MM.1S (cell line): Measurements from ENCODE around the gene UNC5C.

Experiments used
- DNase-seq: peaks from one replicate; pipeline ENCODE4 v3.0.0-alpha.2; 2015
- H2AFZ ChIP-seq: fragments of 300-600 bp; sonication (generic); 2 replicates; pipeline ENCODE4 v1.6.0; 2016; ENCODE audit warnings: antibody characterized with exemption, low read length
- H3F3A ChIP-seq: fragments of 300-600 bp; sonication (generic); 2 replicates; pipeline ENCODE4 v1.6.1; 2016; ENCODE audit warnings: mild to moderate bottlenecking, antibody characterized with exemption, low read length, moderate library complexity, mixed read lengths; ENCODE audit not compliant: insufficient read depth
- H3K27ac ChIP-seq: fragments of 300-600 bp; sonication (generic); 2 replicates; pipeline ENCODE4 v1.5.1; 2016; ENCODE audit warnings: mild to moderate bottlenecking, low read length
- H3K27me3 ChIP-seq: fragments of 300-600 bp; sonication (generic); replicated peaks from 2 replicates; pipeline ENCODE4 v1.6.0; 2016; ENCODE audit warnings: low read length; ENCODE audit not compliant: insufficient read depth
- H3K36me3 ChIP-seq: fragments of 300-600 bp; sonication (generic); replicated peaks from 2 replicates; pipeline ENCODE4 v1.6.1; 2016; ENCODE audit warnings: mild to moderate bottlenecking, low read length, mixed read lengths; ENCODE audit not compliant: insufficient read depth
- H3K4me1 ChIP-seq: fragments of 300-600 bp; sonication (generic); 2 replicates; pipeline ENCODE4 v1.6.1; 2016; ENCODE audit warnings: low read length, mixed read lengths
- H3K4me2 ChIP-seq: fragments of 300-600 bp; sonication (generic); 2 replicates; pipeline ENCODE4 v1.6.0; 2016; ENCODE audit warnings: low read depth, low read length
- H3K4me3 ChIP-seq: fragments of 300-600 bp; sonication (generic); 2 replicates; pipeline ENCODE4 v1.5.1; 2016; ENCODE audit warnings: low read length, mixed read lengths
- H3K79me2 ChIP-seq: fragments of 300-600 bp; sonication (generic); 2 replicates; pipeline ENCODE4 v1.6.1; 2016; ENCODE audit warnings: mixed run types, low read length, mixed read lengths
- H3K9ac ChIP-seq: fragments of 300-600 bp; sonication (generic); 2 replicates; pipeline ENCODE4 v1.6.1; 2016; ENCODE audit warnings: low read length, mixed read lengths
- H3K9me2 ChIP-seq: fragments of 300-600 bp; sonication (generic); replicated peaks from 2 replicates; pipeline ENCODE4 v1.6.1; 2016; ENCODE audit warnings: mild to moderate bottlenecking, low read length, mixed read lengths; ENCODE audit not compliant: insufficient read depth
- H3K9me3 ChIP-seq: fragments of 300-600 bp; sonication (generic); replicated peaks from 2 replicates; pipeline ENCODE4 v1.6.1; 2016; ENCODE audit warnings: mild to moderate bottlenecking, low read length, mixed read lengths; ENCODE audit not compliant: insufficient read depth
- H4K20me1 ChIP-seq: fragments of 300-600 bp; sonication (generic); 2 replicates; pipeline ENCODE4 v1.6.1; 2016; ENCODE audit warnings: mild to moderate bottlenecking, low read length, moderate library complexity, mixed read lengths; ENCODE audit not compliant: insufficient read depth
- CTCF ChIP-seq: fragments of 300-600 bp; sonication (generic); IDR thresholded peaks from 2 replicates; pipeline ENCODE4 v1.5.1; 2016; ENCODE audit warnings: antibody characterized with exemption, low read length, mixed read lengths
- EZH2 ChIP-seq: fragments of 300-600 bp; sonication (generic); optimal IDR thresholded peaks from 2 replicates; pipeline ENCODE3; 2017; ENCODE audit warnings: low read depth, mild to moderate bottlenecking, antibody characterized with exemption, low read length, mixed read lengths
- EZH2phosphoT487 ChIP-seq: fragments of 300-600 bp; sonication (generic); IDR thresholded peaks from 2 replicates; pipeline ENCODE4 v1.6.1; 2018; ENCODE audit warnings: antibody characterized with exemption, low read length

The UNC5C gene

GRCh38 chr4:95469617-95470016 is 79.2 kb downstream of the UNC5C start:
- Histone ChIP-seq H3K9me2 (no peaks in the 10 kb centered on the region), H3K27me3 (no peaks in the 10 kb centered on the region), H3F3A (no peaks in the 10 kb centered on the region), H4K20me1 (no peaks in the 10 kb centered on the region), H3K4me2 (no peak overlapping the region), H3K9me3 (no peaks in the 10 kb centered on the region), H3K4me1 (no peaks in the 10 kb centered on the region), H3K27ac (no peak overlapping the region), H3K36me3 (no peaks in the 10 kb centered on the region), H3K9ac (no peak overlapping the region), H2AFZ (no peak overlapping the region), H3K79me2 (no peaks in the 10 kb centered on the region), H3K4me3 (no peak overlapping the region)
- no peak for TF ChIP-seq EZH2phosphoT487
- TF ChIP-seq CTCF: no peak
- no peak for DNase-seq

- Histone ChIP-seq H3K9me3 (no peaks in the 10 kb centered on the region), H3K36me3 (no peaks in the 10 kb centered on the region), H3K9me2 (no peaks in the 10 kb centered on the region), H3K4me2 (no peak overlapping the region), H3K4me3 (no peak overlapping the region), H3K79me2 (no peaks in the 10 kb centered on the region), H3K27me3 (no peaks in the 10 kb centered on the region), H3K27ac (no peak overlapping the region), H4K20me1 (no peaks in the 10 kb centered on the region), H3F3A (no peaks in the 10 kb centered on the region), H3K4me1 (no peaks in the 10 kb centered on the region), H2AFZ (no peak overlapping the region), H3K9ac (no peak overlapping the region)
- TF ChIP-seq CTCF (no peak), EZH2 (no peak), EZH2phosphoT487 (no peak)
- no peak for DNase-seq
Observed at GRCh38 chr4:95466791-95467190, 82.0 kb downstream of the UNC5C start.

GRCh38 chr4:95465010-95465409 is 83.8 kb downstream of the UNC5C start:
- Histone ChIP-seq H3K9ac (no peak overlapping the region), H3K9me3 (no peaks in the 10 kb centered on the region), H3K4me2 (no peak overlapping the region), H3K9me2 (no peaks in the 10 kb centered on the region), H3K4me1 (no peaks in the 10 kb centered on the region), H3K27me3 (no peaks in the 10 kb centered on the region), H3K36me3 (no peaks in the 10 kb centered on the region), H3K27ac (no peak overlapping the region), H3F3A (no peaks in the 10 kb centered on the region), H3K79me2 (no peaks in the 10 kb centered on the region), H3K4me3 (no peak overlapping the region), H2AFZ (no peak overlapping the region), H4K20me1 (no peaks in the 10 kb centered on the region)
- TF ChIP-seq CTCF (no peak), EZH2phosphoT487 (no peak), EZH2 (no peak)
- DNase-seq: no peak

- no peak for DNase-seq
- Histone ChIP-seq H3K79me2 (no peaks in the 10 kb centered on the region), H4K20me1 (no peaks in the 10 kb centered on the region), H3K27ac (no peak overlapping the region), H3F3A (no peaks in the 10 kb centered on the region), H3K27me3 (no peaks in the 10 kb centered on the region), H3K4me1 (no peaks in the 10 kb centered on the region), H3K4me3 (no peak overlapping the region), H3K9me2 (no peaks in the 10 kb centered on the region), H3K4me2 (no peak overlapping the region), H3K36me3 (no peaks in the 10 kb centered on the region), H2AFZ (no peak overlapping the region), H3K9ac (no peak overlapping the region), H3K9me3 (no peaks in the 10 kb centered on the region)
- TF ChIP-seq EZH2phosphoT487 (no peak), CTCF (no peak), EZH2 (no peak)
Observed at GRCh38 chr4:95462921-95463320, 85.9 kb downstream of the UNC5C start.
